MCF 10A (cell line): ENCODE measurements around the gene RASGEF1C. TPM values are rescaled to one million over a fixed set of nuclear protein-coding genes. Genes with fewer than 3 reads are reported as not detected.

ENCODE experiments used
- BruUV-seq: library from RNA; stranded (reverse); fragments of 400-500 nt; replicated peaks from 2 replicates; lab custom pipeline; 2021; lab: Mats Ljungman, UMichigan
- CTCF ChIA-PET: fragments of 300-600 bp; sonication (Branson Sonifier 250); formaldehyde crosslinking; extraction: SDS; loops from one replicate; lab custom pipeline; 2021; ENCODE audit warnings: antibody characterized with exemption, inconsistent platforms; lab: Yijun Ruan, JAX
- POLR2A ChIA-PET: fragments of 300-600, 350-650 bp; sonication (Branson Sonifier 250); formaldehyde crosslinking; extraction: SDS; loops from one replicate; lab custom pipeline; 2020; ENCODE audit warnings: antibody characterized with exemption, inconsistent platforms; lab: Yijun Ruan, JAX
- DNase-seq: peaks from one replicate; pipeline ENCODE4 v3.0.0-alpha.2; 2018; ENCODE audit not compliant: unreplicated experiment
- H3K27ac Mint-ChIP-seq: one replicate; pipeline ENCODE4 v1.8.0; 2022; ENCODE audit warnings: mild to moderate bottlenecking, low read depth, mixed read lengths; ENCODE audit not compliant: unreplicated experiment
- H3K27me3 Mint-ChIP-seq: one replicate; pipeline ENCODE4 v1.8.0; 2022; ENCODE audit warnings: mixed read lengths; ENCODE audit not compliant: insufficient read depth, unreplicated experiment
- H3K36me3 Mint-ChIP-seq: one replicate; pipeline ENCODE4 v1.8.0; 2022; ENCODE audit warnings: mild to moderate bottlenecking, moderate library complexity, mixed read lengths; ENCODE audit not compliant: insufficient read depth, unreplicated experiment
- H3K4me1 Mint-ChIP-seq: one replicate; pipeline ENCODE4 v1.8.0; 2022; ENCODE audit warnings: mixed read lengths; ENCODE audit not compliant: insufficient read depth, unreplicated experiment
- H3K4me3 Mint-ChIP-seq: one replicate; pipeline ENCODE4 v1.8.0; 2022; ENCODE audit warnings: mild to moderate bottlenecking, moderate library complexity, mixed read lengths; ENCODE audit not compliant: unreplicated experiment
- H3K9me3 Mint-ChIP-seq: one replicate; pipeline ENCODE4 v1.8.0; 2022; ENCODE audit warnings: mixed read lengths; ENCODE audit not compliant: unreplicated experiment
- intact Hi-C: fragments of 100-400 bp; cut with micrococcal nuclease; formaldehyde crosslinking; loops from 2 replicates; pipeline ENCODE4 v1.14.1; 2022
- total RNA-seq: library from RNA; stranded (reverse); gene quantifications from 2 replicates; pipeline ENCODE4 v1.2.3, GENCODE V29; 2022
- TF ChIP-seq, protein P1 (sequence below): fragments of 200-600 bp; IDR thresholded peaks from one replicate; pipeline ENCODE4 v1.8.0; 2022; ENCODE audit warnings: antibody characterized with exemption, mild to moderate bottlenecking; ENCODE audit not compliant: unreplicated experiment

The RASGEF1C gene
- total RNA-seq, 1 experiment from 2014 or later, result not detected

DNA sequence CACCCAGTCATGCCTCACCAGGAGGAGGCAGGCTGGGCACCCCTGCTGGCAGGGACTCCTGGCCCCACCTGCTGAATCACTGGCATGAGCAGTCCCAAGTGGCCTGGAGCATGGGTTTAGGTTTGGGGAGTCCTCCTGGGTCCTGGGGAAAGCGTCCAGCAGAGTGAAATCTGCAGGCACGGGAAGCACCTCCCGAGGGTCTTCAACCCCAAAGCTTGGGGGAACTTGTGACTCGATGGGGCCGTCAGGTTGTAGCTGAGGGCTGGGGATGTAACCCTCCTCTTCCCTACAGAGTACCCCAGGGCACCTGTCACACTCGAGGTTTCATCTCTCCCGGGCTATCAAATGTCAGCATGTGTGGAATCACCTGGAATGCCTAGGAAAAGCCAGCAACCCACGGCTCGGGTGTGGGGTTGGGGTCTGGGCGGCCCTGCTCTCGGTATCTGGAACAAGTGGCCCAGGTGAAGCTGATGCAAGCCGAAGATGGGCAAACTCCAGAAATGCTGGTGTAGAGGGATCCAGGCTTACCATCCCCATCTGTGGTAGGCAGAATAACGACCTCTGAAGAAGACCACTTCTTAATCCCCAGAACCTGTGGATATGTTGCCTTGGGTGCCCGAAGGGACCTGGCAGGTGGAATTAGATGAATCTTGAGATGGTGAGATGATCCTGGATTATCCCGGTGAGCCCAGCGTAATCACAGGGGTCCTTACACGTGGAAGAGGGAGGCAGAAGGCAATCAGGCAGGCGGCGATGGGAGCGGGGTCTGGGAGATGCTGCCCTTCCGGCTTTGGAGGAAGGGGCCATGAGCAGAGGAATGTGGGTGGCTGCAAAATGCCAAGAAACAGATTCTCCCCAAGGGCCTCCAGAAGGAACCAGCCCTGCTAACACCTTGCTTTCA, 6.1 kb upstream of the RASGEF1C start:
- CTCF ChIA-PET, result interaction anchor here (0.6 to 0.7 kb wide), 2 partner anchors 7 to 77 kb away, joined by 3 read pairs; no protein-coding TSS in a partner anchor
- BruUV-seq, result no TSS peak
- no peak for DNase-seq
- Mint-ChIP-seq H3K4me3 (no peak overlapping the region), H3K4me1 (peaks cover 6% of the 10 kb centered on the region), H3K9me3 (no peaks in the 10 kb centered on the region), H3K36me3 (no peaks in the 10 kb centered on the region), H3K27ac (no peak overlapping the region), H3K27me3 (no peaks in the 10 kb centered on the region)
- TF ChIP-seq, protein P1, sequence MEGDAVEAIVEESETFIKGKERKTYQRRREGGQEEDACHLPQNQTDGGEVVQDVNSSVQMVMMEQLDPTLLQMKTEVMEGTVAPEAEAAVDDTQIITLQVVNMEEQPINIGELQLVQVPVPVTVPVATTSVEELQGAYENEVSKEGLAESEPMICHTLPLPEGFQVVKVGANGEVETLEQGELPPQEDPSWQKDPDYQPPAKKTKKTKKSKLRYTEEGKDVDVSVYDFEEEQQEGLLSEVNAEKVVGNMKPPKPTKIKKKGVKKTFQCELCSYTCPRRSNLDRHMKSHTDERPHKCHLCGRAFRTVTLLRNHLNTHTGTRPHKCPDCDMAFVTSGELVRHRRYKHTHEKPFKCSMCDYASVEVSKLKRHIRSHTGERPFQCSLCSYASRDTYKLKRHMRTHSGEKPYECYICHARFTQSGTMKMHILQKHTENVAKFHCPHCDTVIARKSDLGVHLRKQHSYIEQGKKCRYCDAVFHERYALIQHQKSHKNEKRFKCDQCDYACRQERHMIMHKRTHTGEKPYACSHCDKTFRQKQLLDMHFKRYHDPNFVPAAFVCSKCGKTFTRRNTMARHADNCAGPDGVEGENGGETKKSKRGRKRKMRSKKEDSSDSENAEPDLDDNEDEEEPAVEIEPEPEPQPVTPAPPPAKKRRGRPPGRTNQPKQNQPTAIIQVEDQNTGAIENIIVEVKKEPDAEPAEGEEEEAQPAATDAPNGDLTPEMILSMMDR, result no peak
- intact Hi-C loops, result no loop called here
- POLR2A ChIA-PET, result no interaction called here

DNA sequence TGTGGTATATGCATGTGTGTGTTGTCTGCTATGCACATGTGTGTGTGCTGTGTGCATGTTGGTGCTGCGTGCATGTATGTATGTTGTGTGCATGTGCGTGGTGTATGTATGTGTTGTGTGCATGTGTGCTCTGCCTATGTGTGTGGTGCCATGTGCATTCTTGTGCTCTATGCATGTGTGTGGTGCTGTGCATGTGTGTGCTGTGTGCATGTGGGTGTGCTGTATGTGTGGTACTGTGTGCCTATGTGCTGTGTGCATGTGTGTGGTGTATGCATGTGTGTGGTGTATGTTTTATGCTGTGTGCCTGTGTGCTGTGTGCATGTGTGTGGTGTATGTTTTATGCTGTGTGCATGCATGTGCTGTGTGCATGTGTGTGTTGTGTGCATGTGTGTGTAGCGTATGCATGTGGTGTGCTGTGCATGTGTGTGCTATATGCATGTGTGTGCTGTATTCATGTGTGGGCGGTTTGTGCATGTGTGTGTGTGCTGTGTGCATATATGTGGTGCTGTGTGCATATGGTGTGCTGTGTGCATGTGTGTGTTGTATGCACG, 4.7 kb upstream of the RASGEF1C start:
- no peaks in the 10 kb centered on the region for H3K36me3 Mint-ChIP-seq
- H3K27ac Mint-ChIP-seq, result no peak overlapping the region
- POLR2A ChIA-PET, result no interaction called here
- BruUV-seq, result no TSS peak
- H3K27me3 Mint-ChIP-seq, result peaks cover under 1% of the 10 kb centered on the region
- intact Hi-C loops, result no loop called here
- H3K4me1 Mint-ChIP-seq, result peaks cover 6% of the 10 kb centered on the region
- H3K9me3 Mint-ChIP-seq, result no peaks in the 10 kb centered on the region
- DNase-seq, result no peak
- H3K4me3 Mint-ChIP-seq, result no peak overlapping the region
- CTCF ChIA-PET, result no interaction called here
- TF ChIP-seq, protein P1, result no peak

DNA sequence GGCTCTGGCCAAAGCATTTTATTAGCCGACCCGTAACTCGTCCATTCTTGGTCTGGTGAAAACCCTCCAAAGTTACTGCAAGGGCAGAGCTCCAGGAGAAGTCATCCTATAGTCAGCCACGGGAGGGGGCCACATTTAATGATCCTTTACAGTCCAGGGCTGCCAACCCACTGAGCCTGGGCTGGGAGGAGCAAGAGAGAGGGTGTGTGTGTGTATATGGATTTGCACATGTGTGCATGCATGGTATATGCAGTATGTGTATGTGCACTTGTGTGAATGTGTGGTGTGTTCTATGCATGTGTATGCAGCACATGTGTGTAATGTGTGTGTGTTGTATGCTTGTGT, 4.2 kb upstream of the RASGEF1C start:
- CTCF ChIA-PET, result no interaction called here
- TF ChIP-seq, protein P1, result no peak
- H3K27ac Mint-ChIP-seq, result no peak overlapping the region
- BruUV-seq, result no TSS peak
- no peak overlapping the region for H3K4me3 Mint-ChIP-seq
- peak; percentile 33 for DNase-seq
- POLR2A ChIA-PET, result no interaction called here
- H3K36me3 Mint-ChIP-seq, result no peaks in the 10 kb centered on the region
- H3K9me3 Mint-ChIP-seq, result no peaks in the 10 kb centered on the region
- peaks cover 6% of the 10 kb centered on the region for H3K27me3 Mint-ChIP-seq
- peaks cover 10% of the 10 kb centered on the region for H3K4me1 Mint-ChIP-seq
- intact Hi-C loops, result no loop called here

DNA sequence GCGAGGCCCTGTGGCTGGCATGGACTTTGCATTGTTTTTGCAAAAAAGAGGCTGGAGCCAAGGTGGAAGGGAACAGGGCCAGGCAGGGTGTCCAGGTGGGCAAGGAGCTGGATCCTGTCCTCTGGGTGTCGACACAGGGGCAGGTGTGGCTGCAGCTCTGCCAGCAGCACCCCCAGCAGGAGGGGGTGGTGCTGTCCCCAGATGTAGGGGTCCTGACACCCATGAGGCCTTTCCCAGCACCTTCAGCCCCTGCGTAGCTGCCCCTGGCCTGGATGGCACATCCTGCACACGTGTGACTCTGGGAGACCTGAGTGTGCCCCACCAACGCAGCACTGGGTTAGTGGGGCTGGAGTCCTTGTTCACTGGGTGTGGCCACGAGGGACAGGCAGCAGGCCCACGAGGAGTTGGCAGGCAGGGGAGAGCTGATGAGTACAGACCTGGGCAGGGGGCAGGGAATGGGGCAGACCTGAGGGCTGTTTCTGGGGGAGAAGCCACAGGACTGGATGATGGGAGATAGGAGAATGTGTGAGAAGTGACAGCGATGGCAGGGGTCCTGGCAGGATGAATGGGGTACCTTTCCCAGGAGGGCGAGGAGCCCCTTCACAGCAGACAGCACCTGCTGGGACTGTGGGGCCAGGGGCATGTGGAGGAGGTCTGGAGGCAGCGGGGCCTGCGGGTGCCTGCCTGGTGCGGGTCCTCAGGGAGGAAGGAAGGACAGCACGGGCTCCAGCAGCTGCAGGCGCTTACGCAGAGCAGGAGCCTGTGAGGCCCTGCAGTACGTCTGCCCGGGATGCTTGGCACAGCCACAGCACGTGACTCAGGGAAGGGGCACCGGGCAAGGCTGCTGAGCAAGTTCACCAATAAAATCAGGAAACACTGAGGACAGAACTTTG, 3.6 kb upstream of the RASGEF1C start:
- CTCF ChIA-PET, result interaction anchor here (1.0 kb wide), 1 partner anchor 119 kb away, joined by 4 read pairs; no protein-coding TSS in a partner anchor

More for the DNA sequence above, 3.6 kb upstream of the RASGEF1C start:
- TF ChIP-seq, protein P1, result no peak
- Mint-ChIP-seq H3K27ac (no peak overlapping the region), H3K4me3 (no peak overlapping the region), H3K27me3 (peaks cover 12% of the 10 kb centered on the region), H3K9me3 (no peaks in the 10 kb centered on the region), H3K4me1 (peaks cover 12% of the 10 kb centered on the region), H3K36me3 (no peaks in the 10 kb centered on the region)
- POLR2A ChIA-PET, result no interaction called here
- no TSS peak for BruUV-seq
- DNase-seq, result no peak
- intact Hi-C loops, result no loop called here
